NCI-H226 (cell line): ENCODE data around the gene MUC12.
"Not testable (repeated sequence)": the region's sequence is repeated elsewhere in the genome, so short reads cannot be mapped to it uniquely, and the experiment has no call there.

Source experiments
- DNase-seq: peaks from one replicate; pipeline ENCODE4 v3.0.0-alpha.2; 2015

MUC12 gene

GRCh38 chr7:100969066-100969615 lies at the start of gene MUC12:
TSS of gene MUC12 (plus strand) at chr7:100969565. CDS start at chr7:100969623, 58 bp downstream.
- DNase-seq = no peak

GRCh38 chr7:100919779-100920437 lies 49.5 kb upstream of the MUC12 start:
- not testable (repeated sequence) for DNase-seq

- DNase-seq = no peak
Observed at GRCh38 chr7:100921039-100921438, 48.3 kb upstream of the MUC12 start.

GRCh38 chr7:100923616-100924015 lies 45.7 kb upstream of the MUC12 start:
- DNase-seq = not testable (repeated sequence)

GRCh38 chr7:100929808-100930174 lies 39.6 kb upstream of the MUC12 start:
- no peak for DNase-seq

GRCh38 chr7:100933734-100934133 lies 35.6 kb upstream of the MUC12 start:
- DNase-seq = no peak

GRCh38 chr7:100935381-100935780 lies 34.0 kb upstream of the MUC12 start:
- not testable (repeated sequence) for DNase-seq

- not testable (repeated sequence) for DNase-seq
Observed at GRCh38 chr7:100936167-100936566, 33.2 kb upstream of the MUC12 start.

- DNase-seq = no peak
Observed at GRCh38 chr7:100942045-100942774, 27.2 kb upstream of the MUC12 start.

- no peak for DNase-seq
Observed at GRCh38 chr7:100943693-100944092, 25.7 kb upstream of the MUC12 start.

- DNase-seq = no peak
Observed at GRCh38 chr7:100944138-100944537, 25.2 kb upstream of the MUC12 start.

GRCh38 chr7:100946111-100946510 lies 23.3 kb upstream of the MUC12 start:
- no peak for DNase-seq

GRCh38 chr7:100946766-100947365 lies 22.5 kb upstream of the MUC12 start:
- DNase-seq = no peak

- DNase-seq = no peak
Observed at GRCh38 chr7:100947792-100948191, 21.6 kb upstream of the MUC12 start.

GRCh38 chr7:100949227-100949932 lies 20.0 kb upstream of the MUC12 start, which contains the start of gene MUC3A:
TSS of gene MUC3A (plus strand) at chr7:100949534. CDS start at chr7:100949625, 91 bp downstream.
- no peak for DNase-seq

GRCh38 chr7:100949933-100950443 lies 19.4 kb upstream of the MUC12 start:
- no peak for DNase-seq

- DNase-seq = no peak
Observed at GRCh38 chr7:100951172-100951571, 18.2 kb upstream of the MUC12 start.

- DNase-seq = no peak
Observed at GRCh38 chr7:100951888-100952560, 17.3 kb upstream of the MUC12 start.

- no peak for DNase-seq
Observed at GRCh38 chr7:100952641-100953040, 16.7 kb upstream of the MUC12 start.

GRCh38 chr7:100957832-100958421 lies 11.4 kb upstream of the MUC12 start:
- DNase-seq = no peak

GRCh38 chr7:100959894-100960293 lies 9.5 kb upstream of the MUC12 start:
- DNase-seq = no peak

- DNase-seq = no peak
Observed at GRCh38 chr7:100962537-100962936, 6.8 kb upstream of the MUC12 start.
